C4-2B (cell line): ENCODE data around the gene RMC1.

ENCODE experiments used
- ZFX ChIP-seq: fragments of 450-650 bp; IDR thresholded peaks from 2 replicates; pipeline ENCODE4 v1.6.1; 2017
- TF ChIP-seq, protein P1 (sequence below): fragments of 450-650 bp; conservative IDR thresholded peaks from 2 replicates; pipeline ENCODE4 v1.5.1; 2017; ENCODE audit warnings: mild to moderate bottlenecking

- TF ChIP-seq, protein P1, sequence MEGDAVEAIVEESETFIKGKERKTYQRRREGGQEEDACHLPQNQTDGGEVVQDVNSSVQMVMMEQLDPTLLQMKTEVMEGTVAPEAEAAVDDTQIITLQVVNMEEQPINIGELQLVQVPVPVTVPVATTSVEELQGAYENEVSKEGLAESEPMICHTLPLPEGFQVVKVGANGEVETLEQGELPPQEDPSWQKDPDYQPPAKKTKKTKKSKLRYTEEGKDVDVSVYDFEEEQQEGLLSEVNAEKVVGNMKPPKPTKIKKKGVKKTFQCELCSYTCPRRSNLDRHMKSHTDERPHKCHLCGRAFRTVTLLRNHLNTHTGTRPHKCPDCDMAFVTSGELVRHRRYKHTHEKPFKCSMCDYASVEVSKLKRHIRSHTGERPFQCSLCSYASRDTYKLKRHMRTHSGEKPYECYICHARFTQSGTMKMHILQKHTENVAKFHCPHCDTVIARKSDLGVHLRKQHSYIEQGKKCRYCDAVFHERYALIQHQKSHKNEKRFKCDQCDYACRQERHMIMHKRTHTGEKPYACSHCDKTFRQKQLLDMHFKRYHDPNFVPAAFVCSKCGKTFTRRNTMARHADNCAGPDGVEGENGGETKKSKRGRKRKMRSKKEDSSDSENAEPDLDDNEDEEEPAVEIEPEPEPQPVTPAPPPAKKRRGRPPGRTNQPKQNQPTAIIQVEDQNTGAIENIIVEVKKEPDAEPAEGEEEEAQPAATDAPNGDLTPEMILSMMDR = no peak
- TF ChIP-seq ZFX = no peak
Measured at GRCh38 chr18:23573020-23573419, 69.7 kb downstream of the RMC1 start.
